B cell (primary cell): ENCODE results near the gene GPRASP2. TPM values are rescaled to one million over a fixed set of nuclear protein-coding genes. Genes with fewer than 3 reads are reported as not detected.

Experiments
- ATAC-seq: fragments of 200-7000 bp; cut with Tn5 transposase; one replicate; pipeline ENCODE4 v1.10.0; 2021; ENCODE audit warnings: low read depth, mild to moderate bottlenecking, moderate number of reproducible peaks, moderate library complexity
- CTCF ChIA-PET: fragments of 350-600 bp; sonication (Branson Sonifier 250); formaldehyde crosslinking; loops from one replicate; lab custom pipeline; 2021; ENCODE audit warnings: antibody characterized with exemption, inconsistent platforms; lab: Charles Lee
- POLR2A ChIA-PET: fragments of 350-600 bp; sonication (Branson Sonifier 250); formaldehyde crosslinking; loops from one replicate; lab custom pipeline; 2021; ENCODE audit warnings: antibody characterized with exemption; lab: Charles Lee
- DNase-seq: peaks from one replicate; pipeline ENCODE4 v3.0.0; 2013
- H2AFZ ChIP-seq: 2 replicates; pipeline ENCODE4 v1.6.1; 2012; ENCODE audit warnings: mild to moderate bottlenecking, low read depth, low read length; ENCODE audit not compliant: insufficient read depth, poor library complexity, severe bottlenecking
- H3K27ac ChIP-seq, 2 donors: 1 replicate in 1 of 2; 2 replicates in 1 of 2; pipeline ENCODE4 v1.5.1; 2012 to 2013; ENCODE audit warnings: low read length in 2 of 2, mild to moderate bottlenecking in 2 of 2, moderate library complexity in 1 of 2
- H3K27me3 ChIP-seq, 4 experiments: fragments of 200-600 bp in 1 of 4; sonication (generic) in 1 of 4; replicated peaks in 1 of 4; 1 replicate in 2 of 4; 2 replicates in 2 of 4; pipeline versions ENCODE4 v1.6.1 to v1.7.0; 2013 to 2016; ENCODE audit warnings: low read length in 3 of 4, mild to moderate bottlenecking in 2 of 4, mixed read lengths in 1 of 4, moderate library complexity in 1 of 4; ENCODE audit not compliant: insufficient read depth in 4 of 4, control insufficient read depth in 3 of 4; ENCODE audit errors: control extremely low read depth in 1 of 4
- H3K36me3 ChIP-seq, 2 experiments: replicated peaks in 1 of 2; 1 replicate in 1 of 2; 2 replicates in 1 of 2; pipeline versions ENCODE4 v1.6.1 to v1.7.1; 2013; ENCODE audit warnings: low read length in 1 of 2; ENCODE audit not compliant: insufficient read depth in 2 of 2, control insufficient read depth in 1 of 2; ENCODE audit errors: control extremely low read depth in 1 of 2, extremely low read depth in 1 of 2
- H3K4me1 ChIP-seq, 2 donors: fragments of 200-600 bp in 1 of 2; sonication (generic) in 1 of 2; 1 replicate in 1 of 2; 2 replicates in 1 of 2; pipeline versions ENCODE4 v1.5.1 to v1.6.1; 2013 to 2017; ENCODE audit warnings: low read length in 2 of 2; ENCODE audit not compliant: control insufficient read depth in 2 of 2, insufficient read depth in 2 of 2
- H3K4me2 ChIP-seq: replicated peaks from 2 replicates; pipeline ENCODE3; 2012; ENCODE audit warnings: mild to moderate bottlenecking, low read depth, low read length; ENCODE audit not compliant: poor library complexity, severe bottlenecking
- H3K4me3 ChIP-seq, 5 experiments: fragments of 200-600 bp in 1 of 5; sonication (generic) in 1 of 5; 1 replicate in 3 of 5; 2 replicates in 2 of 5; pipeline versions ENCODE4 v1.5.1 to v1.7.0; 2011 to 2016; ENCODE audit warnings: low read length in 4 of 5, mild to moderate bottlenecking in 4 of 5, low read depth in 2 of 5, control low read depth in 1 of 5, moderate library complexity in 1 of 5; ENCODE audit not compliant: insufficient read depth in 1 of 5; ENCODE audit errors: control extremely low read depth in 1 of 5, extremely low read depth in 1 of 5
- H3K79me2 ChIP-seq: fragments of 200-600 bp; sonication (generic); one replicate; pipeline ENCODE4 v1.6.0; 2016; ENCODE audit warnings: low read length; ENCODE audit not compliant: control insufficient read depth, insufficient read depth
- H3K9ac ChIP-seq: fragments of 200-600 bp; sonication (generic); 2 replicates; pipeline ENCODE4 v1.6.1; 2017; ENCODE audit warnings: mild to moderate bottlenecking, low read length, moderate library complexity
- H3K9me3 ChIP-seq, 3 donors: one replicate each; pipeline versions ENCODE4 v1.6.1 to v1.7.1; 2013; ENCODE audit warnings: low read length in 2 of 3; ENCODE audit not compliant: control insufficient read depth in 2 of 3, insufficient read depth in 1 of 3; ENCODE audit errors: control extremely low read depth in 1 of 3
- H4K20me1 ChIP-seq: 2 replicates; pipeline ENCODE4 v1.6.0; 2012; ENCODE audit warnings: mild to moderate bottlenecking, low read length; ENCODE audit not compliant: insufficient read depth, control insufficient read depth, poor library complexity, severe bottlenecking
- H3K27ac Mint-ChIP-seq: one replicate; pipeline ENCODE4 v1.8.0; 2021; ENCODE audit warnings: mixed read lengths
- H3K27me3 Mint-ChIP-seq: one replicate; pipeline ENCODE4 v1.8.0; 2021; ENCODE audit warnings: mixed read lengths
- H3K4me1 Mint-ChIP-seq: one replicate; pipeline ENCODE4 v1.8.0; 2021; ENCODE audit warnings: mixed read lengths
- H3K4me3 Mint-ChIP-seq: one replicate; pipeline ENCODE4 v1.8.0; 2021; ENCODE audit warnings: mixed read lengths
- H3K9me3 Mint-ChIP-seq: one replicate; pipeline ENCODE4 v1.8.0; 2022; ENCODE audit warnings: mixed read lengths; ENCODE audit not compliant: insufficient read depth
- CTCF ChIP-seq: fragments of 200-600 bp; IDR thresholded peaks from one replicate; pipeline ENCODE4 v1.8.0; 2022; ENCODE audit warnings: antibody characterized with exemption, mild to moderate bottlenecking
- EZH2 ChIP-seq: IDR thresholded peaks from 2 replicates; pipeline ENCODE4 v1.6.1; 2012; ENCODE audit warnings: borderline replicate concordance, low read depth, mild to moderate bottlenecking, moderate library complexity, low read length; ENCODE audit not compliant: insufficient read depth, poor library complexity, severe bottlenecking
- WGBS: methylation state at CpG from one replicate; pipeline ENCODE4 v1.1.5; 2013; ENCODE audit warnings: missing lambda C conversion rate; ENCODE audit not compliant: insufficient coverage; 5-methylcytosine and 5-hydroxymethylcytosine counted together
- intact Hi-C: fragments of 100-400 bp; cut with micrococcal nuclease; formaldehyde crosslinking; loops from one replicate; pipeline ENCODE4 v1.10.0; 2022
- polyA plus RNA-seq: library from polyadenylated mRNA; depleted of rRNA; stranded (reverse); fragments of >200 nt; gene quantifications from 2 replicates; pipeline ENCODE4 v1.2.3, GENCODE V29; 2012
- small RNA-seq: library from RNA; depleted of rRNA; stranded (forward); fragments of <200 nt; gene quantifications from one replicate; pipeline ENCODE3, GENCODE V24; 2012; ENCODE audit warnings: low replicate concordance, low read depth; ENCODE audit not compliant: insufficient read length
- total RNA-seq, 2 donors: library from RNA; stranded (reverse); fragments of 120-200 nt in 1 of 2; gene quantifications; 1 replicate in 1 of 2; 2 replicates in 1 of 2; pipeline versions ENCODE4 v1.2.3 to v1.2.4, GENCODE V29; 2013 to 2022

The GPRASP2 gene
- total and polyA plus RNA-seq, 2 donors (not counting 1 experiment from before 2014, with no cell fraction given): 0.15 to 0.59 TPM

GRCh38 chrX:102767287-102767686, 55.0 kb downstream of the GPRASP2 start:
- no peaks in the 10 kb centered on the region for H4K20me1 ChIP-seq
- Mint-ChIP-seq H3K4me1 (peaks cover 16% of the 10 kb centered on the region), H3K27ac (no peak overlapping the region), H3K4me3 (no peak overlapping the region), H3K9me3 (no peaks in the 10 kb centered on the region), H3K27me3 (no peaks in the 10 kb centered on the region)
- peaks cover 5 to 6% of the 10 kb centered on the region in 2 donors for H3K4me1 ChIP-seq
- DNase-seq (no peak), ATAC-seq (no peak)
- no CpG with 5 or more reads among the region's 1 CpG for whole genome bisulfite sequencing
- POLR2A ChIA-PET: no interaction called here
- no peak overlapping the region for H3K4me3 ChIP-seq
- no peak overlapping the region for H2AFZ ChIP-seq
- no peaks in the 10 kb centered on the region for H3K36me3 ChIP-seq
- CTCF ChIA-PET: no interaction called here
- no peak overlapping the region for H3K27ac ChIP-seq
- H3K9ac ChIP-seq: no peak overlapping the region
- H3K27me3 ChIP-seq: no peaks in the 10 kb centered on the region
- TF ChIP-seq EZH2 (no peak), CTCF (no peak)
- H3K79me2 ChIP-seq: no peaks in the 10 kb centered on the region
- H3K9me3 ChIP-seq: no peaks in the 10 kb centered on the region
- intact Hi-C loops: loop anchor here (5.0 kb wide), 2 partner anchors 110 to 170 kb away; partner anchors contain the start of gene ARMCX5
- no peak overlapping the region for H3K4me2 ChIP-seq

Small RNA genes within 50 kb of the gene (small RNA-seq; reads per million reads assigned to genes)
- gene RNU6-589P: not detected

Other genes with a start within 250 kb of the GPRASP2 start
- not detected in 2 replicates for gene TCP11X2, start 240.6 kb upstream of the GPRASP2 start, total RNA-seq
- not detected in 2 replicates for gene TCP11X2, start 240.6 kb upstream of the GPRASP2 start, polyA plus RNA-seq
- not detected in 2 replicates for gene TMSB15A, start 195.7 kb upstream of the GPRASP2 start, total RNA-seq
- gene TMSB15A, start 195.7 kb upstream of the GPRASP2 start, polyA plus RNA-seq: not detected in 2 replicates
- 12.4 and 12.5 TPM in 2 replicates for gene ARMCX5, start 112.9 kb upstream of the GPRASP2 start, total RNA-seq
- 8.4 and 12.4 TPM in 2 replicates for gene ARMCX5, start 112.9 kb upstream of the GPRASP2 start, polyA plus RNA-seq
- 22.3 and 22.5 TPM in 2 replicates for gene GPRASP1, start 61.0 kb upstream of the GPRASP2 start, total RNA-seq
- 6.3 and 16.2 TPM in 2 replicates for gene GPRASP1, start 61.0 kb upstream of the GPRASP2 start, polyA plus RNA-seq
- 0.89 and 1.9 TPM in 2 replicates for gene GPRASP3, start 8.3 kb downstream of the GPRASP2 start, total RNA-seq
- gene GPRASP3, start 8.3 kb downstream of the GPRASP2 start, polyA plus RNA-seq: 0.20 and 0.28 TPM in 2 replicates
- 0.34 and 1.4 TPM in 2 replicates for gene RAB40AL, start 224.8 kb downstream of the GPRASP2 start, total RNA-seq
- gene RAB40AL, start 224.8 kb downstream of the GPRASP2 start, polyA plus RNA-seq: 0.45 and 0.48 TPM in 2 replicates